Fibroblast of peridontal ligament (primary cell): ENCODE results near the gene NCOA3.

Experiments
- DNase-seq: peaks from one replicate; pipeline ENCODE4 v3.0.0-alpha.2; 2010; ENCODE audit errors: extremely low read depth

NCOA3 gene

GRCh38 chr20:47629907-47630306 lies 128.2 kb downstream of the NCOA3 start:
- DNase-seq: no peak

- no peak for DNase-seq
Observed at GRCh38 chr20:47631078-47631477, 129.4 kb downstream of the NCOA3 start.

GRCh38 chr20:47635256-47635655 lies 133.6 kb downstream of the NCOA3 start:
- no peak for DNase-seq

- no peak for DNase-seq
Observed at GRCh38 chr20:47638851-47639250, 137.2 kb downstream of the NCOA3 start.

GRCh38 chr20:47642118-47642517 lies 140.4 kb downstream of the NCOA3 start:
- peak; percentile 23 for DNase-seq

DNA sequence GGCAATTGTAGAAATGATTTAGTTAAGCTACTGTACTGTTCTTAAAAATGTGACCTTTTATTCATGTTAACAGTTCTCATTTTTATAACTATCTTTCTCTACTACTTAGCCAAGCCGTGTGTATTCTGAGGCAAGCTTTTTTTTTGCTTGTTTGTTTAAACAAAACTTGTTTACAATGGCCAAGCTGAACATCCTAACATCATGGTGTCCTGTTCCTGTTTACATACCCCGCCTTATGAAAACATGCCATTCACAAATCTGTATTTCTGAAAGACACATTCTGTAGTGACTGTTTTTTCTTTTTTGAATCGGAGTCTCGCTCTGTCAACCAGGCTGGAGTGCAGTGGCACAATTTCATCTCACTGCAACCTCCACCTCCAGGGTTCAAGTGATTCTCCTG lies 140.9 kb downstream of the NCOA3 start:
- no peak for DNase-seq

GRCh38 chr20:47645632-47646031 lies 143.9 kb downstream of the NCOA3 start:
- no peak for DNase-seq

DNA sequence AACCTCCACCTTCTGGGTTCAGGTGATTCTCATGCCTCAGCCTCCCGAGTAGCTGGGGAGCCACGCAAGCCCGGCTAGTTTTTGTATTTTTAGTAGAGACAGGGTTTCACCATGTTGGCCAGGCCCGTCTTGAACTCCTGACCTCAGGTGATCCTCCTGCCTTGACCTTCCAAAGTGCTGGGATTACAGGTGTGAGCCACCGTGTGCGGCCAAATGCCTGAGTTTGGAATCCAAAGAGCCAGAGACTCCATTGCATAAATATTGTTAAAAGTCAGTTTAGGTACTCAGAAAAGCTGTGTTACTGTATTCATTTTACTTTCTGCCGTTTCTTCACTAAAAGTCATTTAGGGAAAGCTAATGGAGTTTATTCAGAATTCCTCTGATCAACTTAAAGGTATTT lies 146.3 kb downstream of the NCOA3 start:
- no peak for DNase-seq

GRCh38 chr20:47648943-47649342 lies 147.3 kb downstream of the NCOA3 start:
- DNase-seq: no peak

GRCh38 chr20:47652301-47652700 lies 150.6 kb downstream of the NCOA3 start:
- DNase-seq: no peak

GRCh38 chr20:47652794-47653193 lies 151.1 kb downstream of the NCOA3 start:
- no peak for DNase-seq

- DNase-seq: no peak
Observed at GRCh38 chr20:47653869-47654268, 152.2 kb downstream of the NCOA3 start.

GRCh38 chr20:47654370-47654769 lies 152.7 kb downstream of the NCOA3 start:
- DNase-seq: no peak

- no peak for DNase-seq
Observed at GRCh38 chr20:47655635-47656034, 153.9 kb downstream of the NCOA3 start.

DNA sequence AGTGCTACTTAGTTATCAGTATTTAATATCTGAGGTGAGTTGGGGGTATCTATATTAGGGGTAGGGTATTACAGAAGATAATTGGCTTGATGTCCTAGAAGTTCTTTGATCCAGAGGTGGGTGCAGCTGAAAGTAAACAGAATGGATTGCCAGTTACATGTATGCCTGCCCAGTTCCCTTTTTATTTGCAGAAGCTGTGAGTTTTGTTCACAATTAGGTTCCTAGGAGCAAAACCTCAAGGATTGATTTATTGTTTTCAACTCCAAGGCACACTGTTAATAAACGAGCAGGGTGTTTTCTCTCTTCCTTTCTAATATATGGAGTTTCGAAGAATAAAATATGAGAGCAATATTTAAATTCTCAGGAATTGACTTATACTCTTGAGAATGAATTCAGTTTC lies 154.6 kb downstream of the NCOA3 start:
- DNase-seq: no peak

DNA sequence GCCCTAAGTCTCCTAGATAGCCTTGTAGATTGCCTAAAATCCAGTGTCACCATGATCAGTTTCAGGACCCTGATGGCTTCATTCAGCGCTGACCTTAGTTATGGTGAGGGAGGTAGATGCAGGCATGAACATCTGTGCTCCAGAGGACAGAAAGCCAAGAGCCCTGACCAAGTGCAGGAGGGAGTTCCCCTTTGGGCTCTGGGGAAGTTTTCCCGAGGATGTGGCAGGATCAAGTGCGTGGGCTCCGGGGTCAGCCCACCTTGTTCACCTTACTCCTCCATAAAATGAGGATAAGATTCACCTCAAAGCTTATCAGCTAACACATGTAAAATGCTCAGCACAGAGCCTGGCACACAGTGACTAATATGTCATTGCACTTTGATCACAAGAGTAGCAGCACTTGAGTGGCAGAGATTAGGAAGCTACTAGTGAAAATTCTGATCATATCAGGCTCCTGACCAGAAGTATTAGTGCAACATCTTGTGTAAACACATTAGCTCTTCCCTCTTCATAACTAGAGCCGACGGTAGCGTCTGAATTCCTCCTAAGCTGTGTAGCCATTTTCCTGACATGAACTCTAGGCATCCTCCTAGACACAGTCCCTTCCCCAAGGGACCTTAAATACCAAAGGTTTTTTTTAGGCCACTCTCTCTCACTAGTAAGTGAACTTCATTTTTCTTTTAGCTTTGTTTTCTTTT lies 158.4 kb downstream of the NCOA3 start:
- DNase-seq: no peak

- DNase-seq: no peak
Observed at GRCh38 chr20:47660602-47660905, 158.9 kb downstream of the NCOA3 start.

DNA sequence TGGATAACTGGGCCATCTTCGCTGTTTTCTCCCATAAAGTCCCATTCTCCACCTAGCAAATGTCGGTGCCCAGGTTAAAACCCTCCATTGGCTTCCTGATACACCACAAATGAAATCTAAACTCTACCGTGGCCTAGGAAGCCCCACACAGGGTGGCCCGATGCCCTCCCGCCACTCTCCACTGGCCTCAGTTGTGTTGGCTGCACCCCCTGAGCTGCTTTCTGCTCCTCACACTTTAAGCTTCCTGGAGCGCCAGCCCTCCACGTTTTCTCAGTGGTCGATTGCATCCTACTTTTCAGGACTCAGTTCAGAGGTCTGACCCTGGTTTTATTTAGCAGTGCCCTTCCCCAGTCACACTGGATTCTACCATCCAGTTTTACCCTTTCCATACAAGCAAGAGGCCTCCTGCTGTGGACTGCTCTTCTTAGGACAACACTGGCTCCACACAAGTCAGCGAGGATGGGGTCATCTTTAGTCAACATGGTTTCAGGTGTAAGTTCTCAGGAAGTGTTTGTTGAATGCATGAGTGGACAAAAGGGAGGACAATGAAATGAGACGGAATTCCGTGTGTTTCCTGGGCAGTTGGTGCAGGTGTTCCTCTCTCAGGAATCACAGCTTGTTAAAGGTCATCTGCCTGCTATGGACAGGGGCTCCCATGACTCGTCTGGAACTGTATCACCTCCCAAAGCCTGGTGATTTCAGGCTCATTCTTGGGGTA lies 159.5 kb downstream of the NCOA3 start:
- DNase-seq: no peak

GRCh38 chr20:47661714-47662113 lies 160.0 kb downstream of the NCOA3 start:
- no peak for DNase-seq

GRCh38 chr20:47662483-47663353 lies 161.0 kb downstream of the NCOA3 start:
- DNase-seq: no peak

DNA sequence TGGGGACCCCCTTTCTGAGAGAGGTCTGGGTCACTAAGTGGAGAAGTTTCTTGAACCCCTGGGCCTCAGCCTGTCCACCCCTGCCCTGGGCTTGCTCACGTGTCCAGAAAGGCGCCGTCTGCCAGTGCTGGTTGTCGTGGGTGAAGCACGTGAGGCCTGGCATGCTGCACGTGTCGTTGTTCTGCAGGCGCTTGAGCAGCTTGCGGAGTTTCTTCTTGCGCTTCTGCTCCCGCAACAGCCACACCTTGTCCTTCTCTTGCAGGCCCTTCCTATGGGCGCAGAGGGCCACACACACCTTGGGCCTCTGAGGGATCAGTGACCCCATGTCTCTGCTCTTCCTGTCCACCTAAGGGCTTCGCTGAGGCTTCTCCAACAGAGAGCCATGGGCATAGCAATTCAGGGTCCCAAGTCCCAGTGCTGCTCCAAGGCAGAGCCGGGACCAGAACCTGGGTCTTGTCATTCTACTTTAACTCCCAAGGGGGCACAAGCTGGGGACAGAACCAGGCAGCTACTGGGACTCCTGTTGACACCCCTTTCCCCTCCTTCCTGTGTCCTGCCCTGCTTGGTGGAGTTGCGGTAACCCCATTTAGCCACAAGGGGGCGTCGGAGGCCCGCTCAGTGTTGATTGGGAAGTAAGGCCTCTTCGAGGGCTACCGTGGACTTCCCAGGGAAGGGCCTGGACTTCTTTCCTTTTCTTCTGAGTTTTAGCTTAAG lies 161.8 kb downstream of the NCOA3 start:
- peak; percentile 82 for DNase-seq

- no peak for DNase-seq
Observed at GRCh38 chr20:47664068-47664437, 162.4 kb downstream of the NCOA3 start.
